ENCODE measurements around the gene KLHDC10.
"Not testable (repeated sequence)": the region's sequence is repeated elsewhere in the genome, so short reads cannot be mapped to it uniquely, and the experiment has no call there.

DNA sequence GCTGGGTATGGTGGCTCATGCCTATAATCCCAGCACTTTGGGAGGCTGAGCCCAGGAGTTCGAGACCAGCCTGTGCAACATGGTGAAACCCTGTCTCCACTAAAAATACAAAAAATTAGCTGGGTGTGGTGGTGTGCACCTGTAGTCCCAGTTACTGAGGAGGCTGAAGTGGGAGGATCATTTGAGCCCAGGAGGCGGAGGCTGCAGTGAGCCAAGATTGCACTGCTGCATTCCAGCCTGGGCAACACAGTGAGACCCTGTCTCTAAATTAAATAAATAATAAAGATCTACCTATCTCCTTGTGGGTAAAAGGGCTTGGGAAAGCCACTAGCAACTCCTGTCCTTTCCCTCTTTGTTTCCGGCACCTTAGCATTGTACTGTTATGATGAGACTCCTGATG, 56.5 kb downstream of the KLHDC10 start:
- TF ChIP-seq TAF1 (IDR thresholded peaks at IDR 0.05; ENCODE audit: low read depth, low read length); POLR2A (IDR thresholded peaks at IDR 0.05; ENCODE audit: low read depth, low read length); POLR2AphosphoS5 (IDR thresholded peaks at IDR 0.05; ENCODE audit: low read depth, low read length); PAX5 (IDR thresholded peaks at IDR 0.05; ENCODE audit: insufficient read depth, low read length, severe bottlenecking); POU2F2 (IDR thresholded peaks at IDR 0.05; ENCODE audit: low read depth, low read length): not testable (repeated sequence)

Data from GM12891 (cell line).